Transverse colon (tissue), 3 donors: ENCODE results near the gene GLRA2.

Experiments used
- CTCF ChIP-seq, 5 experiments: fragments of 200-600 bp in 3 of 5; fragments of 450-650 bp in 2 of 5; sonication (generic) in 3 of 5; IDR thresholded peaks; 1 replicate in 2 of 5; 2 replicates in 3 of 5; pipeline ENCODE4 v1.5.1; 2016 to 2017; ENCODE audit warnings: antibody characterized with exemption in 5 of 5, inconsistent platforms in 3 of 5, mild to moderate bottlenecking in 2 of 5, moderate library complexity in 1 of 5
- EP300 ChIP-seq: sonication (generic); formaldehyde crosslinking; IDR thresholded peaks from one replicate; pipeline ENCODE4 v1.6.1; 2017; ENCODE audit warnings: antibody characterized with exemption, low read depth
- POLR2A ChIP-seq: fragments of 450-650 bp; IDR thresholded peaks from one replicate; pipeline ENCODE4 v1.6.1; 2016; ENCODE audit warnings: antibody characterized with exemption, mild to moderate bottlenecking, moderate library complexity

GRCh38 chrX:14675500-14675899 is 146.2 kb downstream of the GLRA2 start:
- TF ChIP-seq CTCF (IDR thresholded peaks at IDR 0.05) (no peak), POLR2A (no peak), EP300 (no peak)
